ENCODE measurements around the gene OR6C68. TPM values are rescaled to one million over a fixed set of nuclear protein-coding genes. Genes with fewer than 3 reads are reported as not detected.

OR6C68 gene
- total RNA-seq, 1 donor from 2014 or later: not detected

Other genes starting within 250 kb of the OR6C68 start
- gene OR6C74, start 247.8 kb upstream of the OR6C68 start, total RNA-seq: not detected
- gene OR6C6, start 195.8 kb upstream of the OR6C68 start, total RNA-seq: not detected
- gene OR6C1, start 178.0 kb upstream of the OR6C68 start, total RNA-seq: not detected
- not detected for gene OR6C3, start 161.6 kb upstream of the OR6C68 start, total RNA-seq
- not detected for gene OR6C75, start 129.4 kb upstream of the OR6C68 start, total RNA-seq
- gene OR6C65, start 91.8 kb upstream of the OR6C68 start, total RNA-seq: not detected
- gene OR6C76, start 66.1 kb upstream of the OR6C68 start, total RNA-seq: not detected
- not detected for gene OR6C2, start 48.3 kb upstream of the OR6C68 start, total RNA-seq
- gene OR6C70, start 22.2 kb upstream of the OR6C68 start, total RNA-seq: not detected
- gene OR6C4, start 57.2 kb downstream of the OR6C68 start, total RNA-seq: not detected
- gene OR2AP1, start 80.1 kb downstream of the OR6C68 start, total RNA-seq: not detected
- gene OR10P1, start 144.5 kb downstream of the OR6C68 start, total RNA-seq: not detected
- gene ITGA7, start 215.5 kb downstream of the OR6C68 start, total RNA-seq: 488 TPM
- gene BLOC1S1, start 223.7 kb downstream of the OR6C68 start, total RNA-seq: 124 TPM
- gene RDH5, start 228.0 kb downstream of the OR6C68 start, total RNA-seq: 13.5 TPM
- 733 TPM for gene CD63, start 236.6 kb downstream of the OR6C68 start, total RNA-seq

Measured in left ventricle myocardium superior (tissue), 1 donor.